ENCODE data around the gene MYT1. TPM values are rescaled to one million over a fixed set of nuclear protein-coding genes. Genes with fewer than 3 reads are reported as not detected.

The MYT1 gene
- total and polyA plus RNA-seq, 11 donors, result 0.07 to 0.23 (median 0.09) TPM; not detected in 5

- H3K4me3 ChIP-seq, result no peak overlapping the region
- H3K9me3 ChIP-seq, result no peaks in the 10 kb centered on the region
- DNase-seq (peak in 3 of 5 donors; percentile 46 to 71 (median 65)), ATAC-seq (peak in 2 of 4 donors; percentile 9 to 11)
- WGBS, 4 donors, result 34 to 42% (median 37%) methylated on average over 3 of the region's 3 CpGs
- H3K27me3 ChIP-seq, result peaks cover 0 to 3% (median 0%) of the 10 kb centered on the region in 9 donors
- intact Hi-C loops (cut with DNase I), result no loop called here
- TF ChIP-seq CTCF (IDR thresholded peaks at IDR 0.05) (no peak), POLR2A (IDR thresholded peaks at IDR 0.05) (no peak)
- H3K4me1 ChIP-seq, result peaks cover 0 to 35% (median 16%) of the 10 kb centered on the region in 12 donors
- no peak overlapping the region for H3K27ac ChIP-seq
- no peaks in the 10 kb centered on the region for H3K36me3 ChIP-seq
Measured at GRCh38 chr20:64216036-64216435, 51.8 kb downstream of the MYT1 start.

- intact Hi-C loops (cut with DNase I), result no loop called here
- H3K4me1 ChIP-seq, result peaks cover 0 to 32% (median 16%) of the 10 kb centered on the region in 12 donors
- WGBS, 4 donors, result 91 to 97% (median 95%) methylated on average over 8 to 11 of the region's 11 CpGs
Measured at GRCh38 chr20:64216910-64217309, 52.7 kb downstream of the MYT1 start.

GRCh38 chr20:64217539-64218221 lies 53.4 kb downstream of the MYT1 start:
- peaks cover 0 to 33% (median 23%) of the 10 kb centered on the region in 12 donors for H3K4me1 ChIP-seq
- H3K27ac ChIP-seq, result no peak overlapping the region
- DNase-seq (no peak), ATAC-seq (no peak)
- no peak for TF ChIP-seq CTCF (IDR thresholded peaks at IDR 0.05)
- no peaks in the 10 kb centered on the region for H3K9me3 ChIP-seq
- 61 to 75% (median 69%) methylated on average over 12 to 13 of the region's 13 CpGs for WGBS, 4 donors
- H3K4me3 ChIP-seq, result no peak overlapping the region
- intact Hi-C loops (cut with DNase I), result no loop called here
- H3K36me3 ChIP-seq, result no peaks in the 10 kb centered on the region
- H3K27me3 ChIP-seq, result peaks cover 0 to 3% (median 0%) of the 10 kb centered on the region in 9 donors

More at GRCh38 chr20:64216910-64217309, 52.7 kb downstream of the MYT1 start:
- H3K9me3 ChIP-seq, result no peaks in the 10 kb centered on the region
- no peak overlapping the region for H3K4me3 ChIP-seq
- ATAC-seq, result no peak
- TF ChIP-seq POLR2A (IDR thresholded peaks at IDR 0.05) (no peak), CTCF (IDR thresholded peaks at IDR 0.05) (no peak)
- H3K27me3 ChIP-seq, result peaks cover 0 to 3% (median 0%) of the 10 kb centered on the region in 9 donors
- DNase-seq, result no peak
- H3K36me3 ChIP-seq, result no peaks in the 10 kb centered on the region
- no peak overlapping the region for H3K27ac ChIP-seq

- ATAC-seq (no peak), DNase-seq (no peak)
- intact Hi-C loops (cut with DNase I), result no loop called here
- Histone ChIP-seq H3K27me3 (peaks cover 0 to 3% (median 0%) of the 10 kb centered on the region in 9 donors), H3K36me3 (no peaks in the 10 kb centered on the region), H3K4me3 (no peak overlapping the region), H3K27ac (no peak overlapping the region), H3K4me1 (peaks cover 0 to 33% (median 26%) of the 10 kb centered on the region in 12 donors), H3K9me3 (no peaks in the 10 kb centered on the region)
- TF ChIP-seq POLR2A (IDR thresholded peaks at IDR 0.05) (no peak), CTCF (IDR thresholded peaks at IDR 0.05) (no peak)
- 79 to 85% (median 80%) methylated on average over 11 to 12 of the region's 12 CpGs for WGBS, 4 donors
Measured at GRCh38 chr20:64219202-64219601, 55.0 kb downstream of the MYT1 start.
